Measurements from ENCODE around the gene LST1.

Gene LST1

GRCh38 chr6:31626952-31627351, 40.9 kb downstream of the LST1 start:
- in situ Hi-C loops (cut with HindIII; ENCODE audit: low sequenced_read_pairs), result no loop called here
- no peak for DNase-seq (ENCODE audit: low read depth)
- no peak overlapping the region for H3K4me3 ChIP-seq (ENCODE audit: low read depth, low read length)
- TF ChIP-seq CTCF (IDR thresholded peaks at IDR 0.05; ENCODE audit: low read depth, low read length, missing control alignments), result no peak

GRCh38 chr6:31627690-31628287, 41.7 kb downstream of the LST1 start:
- in situ Hi-C loops (cut with HindIII; ENCODE audit: low sequenced_read_pairs), result no loop called here

GRCh38 chr6:31629014-31629413, 42.9 kb downstream of the LST1 start:
- in situ Hi-C loops (cut with HindIII; ENCODE audit: low sequenced_read_pairs), result no loop called here
- no peak for TF ChIP-seq CTCF (IDR thresholded peaks at IDR 0.05; ENCODE audit: low read depth, low read length, missing control alignments)
- no peak for DNase-seq (ENCODE audit: low read depth)
- no peak overlapping the region for H3K4me3 ChIP-seq (ENCODE audit: low read depth, low read length)

More at GRCh38 chr6:31627690-31628287, 41.7 kb downstream of the LST1 start:
- no peak for TF ChIP-seq CTCF (IDR thresholded peaks at IDR 0.05; ENCODE audit: low read depth, low read length, missing control alignments)
- no peak for DNase-seq (ENCODE audit: low read depth)
- H3K4me3 ChIP-seq (ENCODE audit: low read depth, low read length), result no peak overlapping the region

GRCh38 chr6:31630177-31630934, 44.3 kb downstream of the LST1 start:
- no peak for DNase-seq (ENCODE audit: low read depth)
- in situ Hi-C loops (cut with HindIII; ENCODE audit: low sequenced_read_pairs), result no loop called here
- H3K4me3 ChIP-seq (ENCODE audit: low read depth, low read length), result no peak overlapping the region
- TF ChIP-seq CTCF (IDR thresholded peaks at IDR 0.05; ENCODE audit: low read depth, low read length, missing control alignments), result no peak

GRCh38 chr6:31631209-31631608, 45.1 kb downstream of the LST1 start:
- H3K4me3 ChIP-seq (ENCODE audit: low read depth, low read length), result no peak overlapping the region
- TF ChIP-seq CTCF (IDR thresholded peaks at IDR 0.05; ENCODE audit: low read depth, low read length, missing control alignments), result no peak
- in situ Hi-C loops (cut with HindIII; ENCODE audit: low sequenced_read_pairs), result no loop called here
- DNase-seq (ENCODE audit: low read depth), result no peak

GRCh38 chr6:31631681-31632278, 45.7 kb downstream of the LST1 start:
- H3K4me3 ChIP-seq (ENCODE audit: low read depth, low read length), result no peak overlapping the region
- no peak for DNase-seq (ENCODE audit: low read depth)
- no peak for TF ChIP-seq CTCF (IDR thresholded peaks at IDR 0.05; ENCODE audit: low read depth, low read length, missing control alignments)
- in situ Hi-C loops (cut with HindIII; ENCODE audit: low sequenced_read_pairs), result no loop called here

Measured in astrocyte of the cerebellum (primary cell).